H9 (cell line): ENCODE measurements around the gene PLD5. TPM values are rescaled to one million over a fixed set of nuclear protein-coding genes. Genes with fewer than 3 reads are reported as not detected.

ENCODE experiments used
- DNase-seq: peaks from one replicate; pipeline ENCODE4 v3.0.0-alpha.2; 2017
- H2AFZ ChIP-seq: one replicate; pipeline ENCODE4 v1.6.1; 2013; ENCODE audit warnings: mild to moderate bottlenecking, low read length, control low read depth, moderate library complexity
- H2AK5ac ChIP-seq: 2 replicates; pipeline ENCODE4 v1.6.1; 2013; ENCODE audit warnings: low read length, control low read depth, mixed read lengths; ENCODE audit not compliant: insufficient read length
- H2BK120ac ChIP-seq: one replicate; pipeline ENCODE4 v1.6.1; 2013; ENCODE audit warnings: low read depth, mild to moderate bottlenecking, low read length, control low read depth, inconsistent platforms; ENCODE audit not compliant: poor library complexity, severe bottlenecking
- H2BK12ac ChIP-seq: 2 replicates; pipeline ENCODE4 v1.6.1; 2013; ENCODE audit warnings: low read length, control low read depth, mixed read lengths, low read depth; ENCODE audit not compliant: insufficient read length
- H2BK15ac ChIP-seq: 2 replicates; pipeline ENCODE4 v1.6.1; 2013; ENCODE audit warnings: low read depth, low read length, control low read depth
- H2BK20ac ChIP-seq: one replicate; pipeline ENCODE4 v1.6.1; 2013; ENCODE audit warnings: low read depth, mild to moderate bottlenecking, low read length, control low read depth, inconsistent platforms; ENCODE audit not compliant: poor library complexity, severe bottlenecking
- H2BK5ac ChIP-seq: 2 replicates; pipeline ENCODE4 v1.6.1; 2013; ENCODE audit warnings: low read length, control low read depth, mixed read lengths; ENCODE audit not compliant: insufficient read length
- H3K14ac ChIP-seq: 2 replicates; pipeline ENCODE4 v1.6.1; 2013; ENCODE audit warnings: low read length, control low read depth; ENCODE audit not compliant: insufficient read depth
- H3K18ac ChIP-seq: 2 replicates; pipeline ENCODE4 v1.6.1; 2013; ENCODE audit warnings: low read depth, mild to moderate bottlenecking, mixed read lengths, low read length, control low read depth; ENCODE audit not compliant: insufficient read length
- H3K23ac ChIP-seq: 2 replicates; pipeline ENCODE4 v1.6.1; 2013; ENCODE audit warnings: low read length, control low read depth, mixed read lengths, low read depth; ENCODE audit not compliant: insufficient read length
- H3K23me2 ChIP-seq: 2 replicates; pipeline ENCODE4 v1.6.1; 2013; ENCODE audit warnings: low read depth, mild to moderate bottlenecking, mixed read lengths, low read length, control low read depth; ENCODE audit not compliant: insufficient read length, poor library complexity, severe bottlenecking
- H3K27ac ChIP-seq: 2 replicates; pipeline ENCODE4 v1.5.1; 2013; ENCODE audit warnings: low read length, control low read depth, mixed read lengths, low read depth; ENCODE audit not compliant: insufficient read length
- H3K27me3 ChIP-seq: 2 replicates; pipeline ENCODE4 v1.6.1; 2013; ENCODE audit warnings: low read length, control low read depth, inconsistent platforms; ENCODE audit not compliant: insufficient read depth
- H3K4ac ChIP-seq: 2 replicates; pipeline ENCODE4 v1.6.1; 2013; ENCODE audit warnings: low read depth, mild to moderate bottlenecking, control low read depth, inconsistent platforms, low read length, moderate library complexity
- H3K4me1 ChIP-seq: 2 replicates; pipeline ENCODE4 v1.6.1; 2013; ENCODE audit warnings: low read length, control low read depth, inconsistent platforms; ENCODE audit not compliant: insufficient read depth
- H3K4me2 ChIP-seq: 2 replicates; pipeline ENCODE4 v1.6.1; 2013; ENCODE audit warnings: low read length, control low read depth, mixed read lengths; ENCODE audit not compliant: insufficient read length, insufficient read depth
- H3K56ac ChIP-seq: 2 replicates; pipeline ENCODE4 v1.6.1; 2013; ENCODE audit warnings: low read depth, mild to moderate bottlenecking, mixed read lengths, low read length, control low read depth; ENCODE audit not compliant: insufficient read length
- H3K79me1 ChIP-seq: 2 replicates; pipeline ENCODE4 v1.6.1; 2013; ENCODE audit warnings: low read depth, mild to moderate bottlenecking, moderate library complexity, low read length, control low read depth, inconsistent platforms; ENCODE audit not compliant: insufficient read depth, poor library complexity, severe bottlenecking
- H3K79me2 ChIP-seq: 2 replicates; pipeline ENCODE4 v1.6.1; 2013; ENCODE audit warnings: low read length, control low read depth, inconsistent platforms; ENCODE audit not compliant: insufficient read depth
- H3K9ac ChIP-seq: 2 replicates; pipeline ENCODE4 v1.6.1; 2013; ENCODE audit warnings: low read length, control low read depth, mixed read lengths; ENCODE audit not compliant: insufficient read length; ENCODE audit errors: extremely low read depth
- H3K9me3 ChIP-seq: one replicate; pipeline ENCODE4 v1.6.1; 2013; ENCODE audit warnings: low read depth, low read length, inconsistent platforms; ENCODE audit not compliant: control insufficient read depth
- H3T11ph ChIP-seq: one replicate; pipeline ENCODE4 v1.6.1; 2013; ENCODE audit warnings: mild to moderate bottlenecking, low read length, control low read depth, inconsistent platforms
- H4K20me1 ChIP-seq: one replicate; pipeline ENCODE4 v1.6.1; 2013; ENCODE audit not compliant: control insufficient read depth, insufficient read length, insufficient read depth
- H4K5ac ChIP-seq: 2 replicates; pipeline ENCODE4 v1.6.1; 2013; ENCODE audit warnings: low read depth, mild to moderate bottlenecking, mixed read lengths, low read length, control low read depth; ENCODE audit not compliant: insufficient read length
- H4K8ac ChIP-seq: replicated peaks from 2 replicates; pipeline ENCODE4 v1.6.1; 2013; ENCODE audit warnings: low read length, control low read depth, mixed read lengths, low read depth; ENCODE audit not compliant: insufficient read length
- H4K91ac ChIP-seq: 2 replicates; pipeline ENCODE4 v1.6.1; 2013; ENCODE audit warnings: low read depth, mild to moderate bottlenecking, moderate library complexity, mixed read lengths, low read length, control low read depth; ENCODE audit not compliant: insufficient read length
- H3K27ac Mint-ChIP-seq, 3 experiments: 2 replicates in 2 of 3; 3 replicates in 1 of 3; pipeline ENCODE4 v1.8.0; 2020 to 2021; ENCODE audit warnings: mixed read lengths in 3 of 3, mild to moderate bottlenecking in 1 of 3, moderate library complexity in 1 of 3
- H3K27me3 Mint-ChIP-seq: 2 replicates; pipeline ENCODE4 v1.8.0; 2021; ENCODE audit warnings: low read depth, mild to moderate bottlenecking, moderate library complexity, mixed read lengths
- H3K36me3 Mint-ChIP-seq, 3 experiments: 2 replicates in 2 of 3; 3 replicates in 1 of 3; pipeline ENCODE4 v1.8.0; 2020 to 2021; ENCODE audit warnings: low read depth in 3 of 3, mixed read lengths in 3 of 3; ENCODE audit not compliant: insufficient read depth in 1 of 3
- H3K4me1 Mint-ChIP-seq, 2 experiments: 2 replicates each; pipeline ENCODE4 v1.8.0; 2020; ENCODE audit warnings: mixed read lengths in 2 of 2
- H3K4me3 Mint-ChIP-seq, 2 experiments: 2 replicates in 1 of 2; 3 replicates in 1 of 2; pipeline ENCODE4 v1.8.0; 2020 to 2021; ENCODE audit warnings: mild to moderate bottlenecking in 2 of 2, mixed read lengths in 2 of 2, moderate library complexity in 1 of 2
- H3K9me3 Mint-ChIP-seq, 2 experiments: 2 replicates in 1 of 2; 3 replicates in 1 of 2; pipeline ENCODE4 v1.8.0; 2020; ENCODE audit warnings: mild to moderate bottlenecking in 2 of 2, mixed read lengths in 2 of 2, moderate library complexity in 1 of 2
- CTCF ChIP-seq: fragments of 200-600 bp; sonication (generic); conservative IDR thresholded peaks from 3 replicates; pipeline ENCODE4 v1.8.0; 2021; ENCODE audit warnings: antibody characterized with exemption, mild to moderate bottlenecking
- WGBS: extraction: QIAGEN DNeasy Blood & Tissue Kit; methylation state at CpG from one replicate; pipeline ENCODE4 v1.1.7; 2013; ENCODE audit warnings: missing lambda C conversion rate, low lambda C conversion rate, mixed read lengths; ENCODE audit not compliant: insufficient read length; ENCODE audit errors: extremely low coverage; 5-methylcytosine and 5-hydroxymethylcytosine counted together
- total RNA-seq: library from RNA; stranded (reverse); gene quantifications from 2 replicates; pipeline ENCODE4 v1.2.1, GENCODE V29; 2021

PLD5 gene
- total RNA-seq, 1 experiment from 2014 or later, result 5.2 TPM

- H3K79me1 ChIP-seq, result no peaks in the 10 kb centered on the region
- no peak overlapping the region for H2BK20ac ChIP-seq
- no peaks in the 10 kb centered on the region for H3K9me3 Mint-ChIP-seq
- no peak overlapping the region for H3K14ac ChIP-seq
- H2BK12ac ChIP-seq, result no peak overlapping the region
- no CpG with 5 or more reads among the region's 11 CpGs for WGBS
- H4K20me1 ChIP-seq, result no peaks in the 10 kb centered on the region
- H3K79me2 ChIP-seq, result no peaks in the 10 kb centered on the region
- H3K18ac ChIP-seq, result no peak overlapping the region
- H2AK5ac ChIP-seq, result no peak overlapping the region
- peaks cover 37% of the 10 kb centered on the region in 2 experiments for H3K4me1 Mint-ChIP-seq
- no peaks in the 10 kb centered on the region for H3K27me3 Mint-ChIP-seq
- H4K91ac ChIP-seq, result no peak overlapping the region
- peaks cover 0 to 10% (median 0%) of the 10 kb centered on the region in 3 experiments; a peak in 2 of 7 replicates for H3K36me3 Mint-ChIP-seq
- no peak for DNase-seq
- H3K27me3 ChIP-seq, result no peaks in the 10 kb centered on the region
- no peak overlapping the region for H3K56ac ChIP-seq
- no peak overlapping the region for H2BK120ac ChIP-seq
- no peak overlapping the region for H3K23ac ChIP-seq
- no peaks in the 10 kb centered on the region for H3K23me2 ChIP-seq
- no peak overlapping the region for H4K5ac ChIP-seq
- H3K4ac ChIP-seq, result no peak overlapping the region
- H2BK15ac ChIP-seq, result no peak overlapping the region
- H2AFZ ChIP-seq, result no peak overlapping the region
- H3K9me3 ChIP-seq, result no peaks in the 10 kb centered on the region
- no peak overlapping the region for H3K4me2 ChIP-seq
- H3K4me3 Mint-ChIP-seq, result no peak overlapping the region
- no peak overlapping the region for H2BK5ac ChIP-seq
- no peak overlapping the region for H4K8ac ChIP-seq
- H3K9ac ChIP-seq, result no peak overlapping the region
- H3K4me1 ChIP-seq, result peaks cover 1% of the 10 kb centered on the region; the same call in 1 of the 2 replicates
- TF ChIP-seq CTCF, result no peak
- no peak overlapping the region for H3T11ph ChIP-seq
- H3K27ac ChIP-seq, result no peak overlapping the region
- no peak overlapping the region for H3K27ac Mint-ChIP-seq
Observed at GRCh38 chr1:242456726-242457269, 67.7 kb downstream of the PLD5 start.
